ENCODE measurements around the gene GPR150.

The GPR150 gene

GRCh38 chr5:95668728-95669127 lies 48.8 kb downstream of the GPR150 start:
- CTCF ChIA-PET, result interaction anchor here (0.6 kb wide), 1 partner anchor 24 kb away, joined by 10 read pairs; no protein-coding TSS in a partner anchor
- POLR2A ChIA-PET, result interaction anchor here (1.3 kb wide), 1 partner anchor 62 kb away, joined by 3 read pairs; the partner anchor contains the start of gene RHOBTB3
- Histone ChIP-seq H3K27ac (ENCODE audit: extremely low read depth, low read depth, low read length) (no peak overlapping the region), H3K4me1 (ENCODE audit: control insufficient read depth, insufficient read depth, low read length) (peaks cover 7% of the 10 kb centered on the region; the same call in 1 of the 2 replicates), H3K4me3 (ENCODE audit: low read depth, low read length) (no peak overlapping the region), H3K9me3 (ENCODE audit: control insufficient read depth, insufficient read depth, low read depth, low read length) (no peaks in the 10 kb centered on the region), H3K36me3 (ENCODE audit: control insufficient read depth in 2 of 2, insufficient read depth in 1 of 2, low read length in 2 of 2) (no peaks in the 10 kb centered on the region)
- TF ChIP-seq ZNF76 (tag by site-specific recombination; IDR thresholded peaks at IDR 0.05; ENCODE audit: borderline replicate concordance, low read depth) (no peak), ZFP69B (tag by site-specific recombination; IDR thresholded peaks at IDR 0.05) (no peak)

- H3K4me1 ChIP-seq (ENCODE audit: control insufficient read depth, insufficient read depth, low read length), result peaks cover 7% of the 10 kb centered on the region; the same call in 1 of the 2 replicates
- TF ChIP-seq ZNF660 (tag by site-specific recombination; IDR thresholded peaks at IDR 0.05), result no peak
- no peak for TF ChIP-seq PRDM10 (tag by site-specific recombination; IDR thresholded peaks at IDR 0.05)
- TF ChIP-seq ZNF658 (tag by site-specific recombination; IDR thresholded peaks at IDR 0.05), result no peak
- TF ChIP-seq SCRT1 (tag by site-specific recombination; IDR thresholded peaks at IDR 0.05; ENCODE audit: borderline replicate concordance), result no peak
- TF ChIP-seq ZNF146 (tag by site-specific recombination; IDR thresholded peaks at IDR 0.05), result no peak
- CTCF ChIA-PET, result interaction anchor here (0.6 to 1.4 kb wide), 6 partner anchors 24 to 255 kb away, joined by 3 to 10 read pairs (median 4); no protein-coding TSS in a partner anchor
- no peak overlapping the region for H3K27ac ChIP-seq (ENCODE audit: extremely low read depth, low read depth, low read length)
- POLR2A ChIA-PET, result interaction anchor here (1.3 to 1.4 kb wide), 2 partner anchors 23 to 61 kb away, joined by 3 to 6 read pairs; partner anchors contain the start of genes RFESD and RHOBTB3
- no peaks in the 10 kb centered on the region for H3K9me3 ChIP-seq (ENCODE audit: control insufficient read depth, insufficient read depth, low read depth, low read length)
- H3K36me3 ChIP-seq (ENCODE audit: control insufficient read depth in 2 of 2, insufficient read depth in 1 of 2, low read length in 2 of 2), result no peaks in the 10 kb centered on the region
- H3K4me3 ChIP-seq (ENCODE audit: low read depth, low read length), result no peak overlapping the region
Measured at GRCh38 chr5:95669540-95669939, 49.7 kb downstream of the GPR150 start.

- Histone ChIP-seq H3K27ac (ENCODE audit: extremely low read depth, low read depth, low read length) (no peak overlapping the region), H3K9me3 (ENCODE audit: control insufficient read depth, insufficient read depth, low read depth, low read length) (no peaks in the 10 kb centered on the region), H3K4me3 (ENCODE audit: low read depth, low read length) (no peak overlapping the region), H3K4me1 (ENCODE audit: control insufficient read depth, insufficient read depth, low read length) (peaks cover 7% of the 10 kb centered on the region; the same call in 1 of the 2 replicates), H3K36me3 (ENCODE audit: control insufficient read depth in 2 of 2, insufficient read depth in 1 of 2, low read length in 2 of 2) (no peaks in the 10 kb centered on the region)
- CTCF ChIA-PET, result interaction anchor here (0.6 to 1.4 kb wide), 6 partner anchors 23 to 254 kb away, joined by 3 to 5 read pairs (median 4); no protein-coding TSS in a partner anchor
- POLR2A ChIA-PET, result interaction anchor here (0.9 to 1.4 kb wide), 2 partner anchors 23 to 61 kb away, joined by 3 to 6 read pairs; partner anchors contain the start of genes RFESD and RHOBTB3
- TF ChIP-seq HIC1 (tag by site-specific recombination; IDR thresholded peaks at IDR 0.05) (no peak), ZNF133 (tag by site-specific recombination; IDR thresholded peaks at IDR 0.05) (no peak), ZNF521 (tag by site-specific recombination; IDR thresholded peaks at IDR 0.05) (no peak), ZNF548 (tag by site-specific recombination; IDR thresholded peaks at IDR 0.05) (no peak), ZXDB (tag by site-specific recombination; IDR thresholded peaks at IDR 0.05) (no peak), ZNF155 (tag by site-specific recombination; IDR thresholded peaks at IDR 0.05) (no peak), TRIM28 (IDR thresholded peaks at IDR 0.05; ENCODE audit: borderline replicate concordance, low read length) (no peak), BCL11B (tag by site-specific recombination; IDR thresholded peaks at IDR 0.05; ENCODE audit: low read depth) (no peak), PRDM6 (tag by site-specific recombination; IDR thresholded peaks at IDR 0.05) (no peak), ZNF350 (tag by site-specific recombination; IDR thresholded peaks at IDR 0.05) (no peak), KLF7 (tag by site-specific recombination; IDR thresholded peaks at IDR 0.05; ENCODE audit: borderline replicate concordance) (no peak), ZNF560 (tag by site-specific recombination; IDR thresholded peaks at IDR 0.05; ENCODE audit: borderline replicate concordance) (no peak), REST (tag by site-specific recombination; IDR thresholded peaks at IDR 0.05) (no peak)
Measured at GRCh38 chr5:95669985-95670384, 50.1 kb downstream of the GPR150 start.

All from HEK293 (cell line).